IMR-90 (cell line): ENCODE data around the gene LRRK2. TPM values are rescaled to one million over a fixed set of nuclear protein-coding genes. Genes with fewer than 3 reads are reported as not detected.
"Not testable (repeated sequence)": the region's sequence is repeated elsewhere in the genome, so short reads cannot be mapped to it uniquely, and the experiment has no call there.

Experiments used
- ATAC-seq: fragments of 200-7000 bp; cut with Tn5 transposase; 2 replicates; pipeline ENCODE4 v1.9.1; 2020; ENCODE audit warnings: low read depth, mild to moderate bottlenecking, moderate library complexity
- BruUV-seq: library from RNA; stranded (reverse); fragments of 400-500 nt; replicated peaks from 2 replicates; lab custom pipeline; 2021; lab: Mats Ljungman, UMichigan
- CTCF ChIA-PET: fragments of 300-600 bp; formaldehyde crosslinking; extraction: SDS; loops from one replicate; lab custom pipeline; 2021; ENCODE audit warnings: antibody characterized with exemption; lab: Yijun Ruan, JAX
- POLR2A ChIA-PET: fragments of 300-600 bp; sonication (Branson Sonifier 250); formaldehyde crosslinking; loops from one replicate; lab custom pipeline; 2022; ENCODE audit warnings: antibody characterized with exemption; ENCODE audit not compliant: unreplicated experiment; lab: Charles Lee
- DNase-seq: peaks from one replicate; pipeline ENCODE4 v3.0.0; 2013
- H2AFZ ChIP-seq: replicated peaks from 2 replicates; pipeline ENCODE3; 2013; ENCODE audit warnings: low read length, mild to moderate bottlenecking; ENCODE audit not compliant: poor library complexity
- H2AK5ac ChIP-seq: 2 replicates; pipeline ENCODE4 v1.6.1; 2013; ENCODE audit warnings: low read depth, low read length, inconsistent platforms
- H2AK9ac ChIP-seq: replicated peaks from 2 replicates; pipeline ENCODE3; 2013; ENCODE audit warnings: mild to moderate bottlenecking, low read depth, low read length, moderate library complexity; ENCODE audit not compliant: poor library complexity
- H2BK120ac ChIP-seq: 2 replicates; pipeline ENCODE4 v1.6.1; 2013; ENCODE audit warnings: low read depth, low read length, inconsistent platforms
- H2BK15ac ChIP-seq: 3 replicates; pipeline ENCODE4 v1.6.1; 2013; ENCODE audit warnings: low read depth, low read length, inconsistent platforms
- H2BK20ac ChIP-seq: 2 replicates; pipeline ENCODE4 v1.6.1; 2013; ENCODE audit warnings: low read depth, mild to moderate bottlenecking, inconsistent platforms, low read length, moderate library complexity
- H2BK5ac ChIP-seq: 2 replicates; pipeline ENCODE4 v1.6.1; 2013; ENCODE audit warnings: mild to moderate bottlenecking, low read depth, low read length, inconsistent platforms; ENCODE audit not compliant: poor library complexity, severe bottlenecking
- H3K14ac ChIP-seq: replicated peaks from 2 replicates; pipeline ENCODE4 v1.6.1; 2013; ENCODE audit warnings: low read depth, low read length, inconsistent platforms
- H3K18ac ChIP-seq: 2 replicates; pipeline ENCODE4 v1.6.1; 2013; ENCODE audit warnings: low read depth, low read length, control low read depth
- H3K23ac ChIP-seq: 2 replicates; pipeline ENCODE4 v1.6.1; 2013; ENCODE audit warnings: low read depth, low read length, inconsistent platforms
- H3K27ac ChIP-seq: 2 replicates; pipeline ENCODE4 v1.5.1; 2013; ENCODE audit warnings: mild to moderate bottlenecking, control low read depth, low read length; ENCODE audit not compliant: insufficient read depth
- H3K27me3 ChIP-seq: 2 replicates; pipeline ENCODE4 v1.6.1; 2013; ENCODE audit warnings: low read length; ENCODE audit not compliant: control insufficient read depth, insufficient read depth
- H3K36me3 ChIP-seq: 2 replicates; pipeline ENCODE4 v1.6.1; 2013; ENCODE audit warnings: low read length, mixed read lengths; ENCODE audit not compliant: control insufficient read depth, insufficient read depth
- H3K4ac ChIP-seq: 2 replicates; pipeline ENCODE4 v1.6.1; 2013; ENCODE audit warnings: low read depth, low read length, inconsistent platforms
- H3K4me1 ChIP-seq: 2 replicates; pipeline ENCODE4 v1.6.1; 2013; ENCODE audit warnings: low read length, mixed read lengths; ENCODE audit not compliant: control insufficient read depth, insufficient read depth
- H3K4me2 ChIP-seq: 2 replicates; pipeline ENCODE4 v1.6.1; 2013; ENCODE audit warnings: low read depth, mild to moderate bottlenecking, control low read depth, low read length, moderate library complexity
- H3K4me3 ChIP-seq: 2 replicates; pipeline ENCODE4 v1.5.1; 2013; ENCODE audit warnings: low read depth, mild to moderate bottlenecking, control low read depth, low read length, moderate library complexity; ENCODE audit not compliant: insufficient read depth
- H3K56ac ChIP-seq: 2 replicates; pipeline ENCODE4 v1.6.1; 2013; ENCODE audit warnings: low read length, inconsistent platforms; ENCODE audit not compliant: insufficient read depth; ENCODE audit errors: extremely low read depth
- H3K79me1 ChIP-seq, 2 experiments: 2 replicates each; pipeline ENCODE4 v1.6.1; 2013; ENCODE audit warnings: low read length in 2 of 2, inconsistent platforms in 1 of 2, low read depth in 1 of 2
- H3K9ac ChIP-seq: 2 replicates; pipeline ENCODE4 v1.6.1; 2013; ENCODE audit warnings: low read depth, low read length, control low read depth
- H3K9me1 ChIP-seq: 2 replicates; pipeline ENCODE4 v1.6.1; 2013; ENCODE audit warnings: low read length, inconsistent platforms; ENCODE audit not compliant: insufficient read depth
- H3K9me3 ChIP-seq: 2 replicates; pipeline ENCODE4 v1.6.1; 2013; ENCODE audit warnings: low read length; ENCODE audit not compliant: control insufficient read depth, insufficient read depth
- H4K20me1 ChIP-seq: 2 replicates; pipeline ENCODE4 v1.6.1; 2013; ENCODE audit warnings: low read length, inconsistent platforms; ENCODE audit not compliant: insufficient read depth
- H4K5ac ChIP-seq: 2 replicates; pipeline ENCODE4 v1.6.1; 2013; ENCODE audit warnings: mild to moderate bottlenecking, low read depth, low read length, control low read depth
- H4K8ac ChIP-seq, 2 experiments: 2 replicates each; pipeline ENCODE4 v1.6.1; 2013; ENCODE audit warnings: low read depth in 2 of 2, low read length in 2 of 2, control low read depth in 1 of 2, inconsistent platforms in 1 of 2
- H4K91ac ChIP-seq: 2 replicates; pipeline ENCODE4 v1.6.1; 2013; ENCODE audit warnings: low read depth, low read length, inconsistent platforms; ENCODE audit not compliant: insufficient read depth
- WGBS, 2 experiments: methylation state at CpG; one replicate each; pipeline versions ENCODE4 v1.1.5 to v1.1.7; 2013; ENCODE audit warnings: missing lambda C conversion rate in 2 of 2; ENCODE audit not compliant: insufficient read length in 1 of 2; ENCODE audit errors: extremely low coverage in 2 of 2; 5-methylcytosine and 5-hydroxymethylcytosine counted together
- dilution Hi-C: fragments of 300-500 bp; cut with HindIII; formaldehyde crosslinking; loops from one replicate; pipeline ENCODE4 v1.14.3; 2018; ENCODE audit warnings: low sequenced_read_pairs; ENCODE audit not compliant: unreplicated experiment
- in situ Hi-C: fragments of 300-500 bp; cut with MboI; formaldehyde crosslinking; loops from 3 replicates; pipeline ENCODE4 v1.14.3; 2019; ENCODE audit warnings: low sequenced_read_pairs, inconsistent platforms, mixed read lengths
- intact Hi-C: fragments of 100-400 bp; cut with micrococcal nuclease; formaldehyde crosslinking; loops from 2 replicates; pipeline ENCODE4 v1.10.0; 2022
- polyA plus RNA-seq, 3 experiments: library from polyadenylated mRNA; depleted of rRNA; stranded (reverse); fragments of >200 nt; gene quantifications; 2 replicates each; pipeline ENCODE4 v1.2.3, GENCODE V29; 2012; ENCODE audit warnings: low replicate concordance in 1 of 3
- total RNA-seq: library from RNA; depleted of rRNA; stranded (reverse); fragments of >200 nt; gene quantifications from 2 replicates; pipeline ENCODE4 v1.2.3, GENCODE V29; 2012

Gene LRRK2
- total and polyA plus RNA-seq, 2 of the 4 experiments (the other 2 are of a cell fraction): 0.17 to 0.54 TPM

- dilution Hi-C loops: not testable (repeated sequence)
Measured at GRCh38 chr12:40244526-40245156, 19.8 kb downstream of the LRRK2 start.

More at GRCh38 chr12:40244526-40245156, 19.8 kb downstream of the LRRK2 start:
- H3K9me3 ChIP-seq, H3K56ac ChIP-seq, H4K91ac ChIP-seq, ATAC-seq, H2BK120ac ChIP-seq, H2BK20ac ChIP-seq, H3K27me3 ChIP-seq, H3K4me3 ChIP-seq, H3K23ac ChIP-seq, H2AFZ ChIP-seq, H4K20me1 ChIP-seq, H3K27ac ChIP-seq, H4K5ac ChIP-seq, H3K4me1 ChIP-seq, H2BK15ac ChIP-seq, H2BK5ac ChIP-seq, DNase-seq, CTCF ChIA-PET, H3K9me1 ChIP-seq, H3K36me3 ChIP-seq, in situ Hi-C loops, intact Hi-C loops, H3K4ac ChIP-seq, POLR2A ChIA-PET, H3K9ac ChIP-seq, H3K4me2 ChIP-seq, H4K8ac ChIP-seq, H3K79me1 ChIP-seq, H3K18ac ChIP-seq, BruUV-seq, H2AK5ac ChIP-seq, H3K14ac ChIP-seq, H2AK9ac ChIP-seq: not testable (repeated sequence)
- no CpG with 5 or more reads among the region's 5 CpGs for WGBS, 2 experiments
